ENCODE results near the gene NUP188. TPM values are rescaled to one million over a fixed set of nuclear protein-coding genes. Genes with fewer than 3 reads are reported as not detected.
A peak's percentile ranks its signal among the peaks of the same experiment; 100 is the strongest.

NUP188 gene, protein sequence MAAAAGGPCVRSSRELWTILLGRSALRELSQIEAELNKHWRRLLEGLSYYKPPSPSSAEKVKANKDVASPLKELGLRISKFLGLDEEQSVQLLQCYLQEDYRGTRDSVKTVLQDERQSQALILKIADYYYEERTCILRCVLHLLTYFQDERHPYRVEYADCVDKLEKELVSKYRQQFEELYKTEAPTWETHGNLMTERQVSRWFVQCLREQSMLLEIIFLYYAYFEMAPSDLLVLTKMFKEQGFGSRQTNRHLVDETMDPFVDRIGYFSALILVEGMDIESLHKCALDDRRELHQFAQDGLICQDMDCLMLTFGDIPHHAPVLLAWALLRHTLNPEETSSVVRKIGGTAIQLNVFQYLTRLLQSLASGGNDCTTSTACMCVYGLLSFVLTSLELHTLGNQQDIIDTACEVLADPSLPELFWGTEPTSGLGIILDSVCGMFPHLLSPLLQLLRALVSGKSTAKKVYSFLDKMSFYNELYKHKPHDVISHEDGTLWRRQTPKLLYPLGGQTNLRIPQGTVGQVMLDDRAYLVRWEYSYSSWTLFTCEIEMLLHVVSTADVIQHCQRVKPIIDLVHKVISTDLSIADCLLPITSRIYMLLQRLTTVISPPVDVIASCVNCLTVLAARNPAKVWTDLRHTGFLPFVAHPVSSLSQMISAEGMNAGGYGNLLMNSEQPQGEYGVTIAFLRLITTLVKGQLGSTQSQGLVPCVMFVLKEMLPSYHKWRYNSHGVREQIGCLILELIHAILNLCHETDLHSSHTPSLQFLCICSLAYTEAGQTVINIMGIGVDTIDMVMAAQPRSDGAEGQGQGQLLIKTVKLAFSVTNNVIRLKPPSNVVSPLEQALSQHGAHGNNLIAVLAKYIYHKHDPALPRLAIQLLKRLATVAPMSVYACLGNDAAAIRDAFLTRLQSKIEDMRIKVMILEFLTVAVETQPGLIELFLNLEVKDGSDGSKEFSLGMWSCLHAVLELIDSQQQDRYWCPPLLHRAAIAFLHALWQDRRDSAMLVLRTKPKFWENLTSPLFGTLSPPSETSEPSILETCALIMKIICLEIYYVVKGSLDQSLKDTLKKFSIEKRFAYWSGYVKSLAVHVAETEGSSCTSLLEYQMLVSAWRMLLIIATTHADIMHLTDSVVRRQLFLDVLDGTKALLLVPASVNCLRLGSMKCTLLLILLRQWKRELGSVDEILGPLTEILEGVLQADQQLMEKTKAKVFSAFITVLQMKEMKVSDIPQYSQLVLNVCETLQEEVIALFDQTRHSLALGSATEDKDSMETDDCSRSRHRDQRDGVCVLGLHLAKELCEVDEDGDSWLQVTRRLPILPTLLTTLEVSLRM (N-terminal part only)
- 30.1 TPM for total RNA-seq (ENCODE audit: insufficient read depth, low replicate concordance)

DNA sequence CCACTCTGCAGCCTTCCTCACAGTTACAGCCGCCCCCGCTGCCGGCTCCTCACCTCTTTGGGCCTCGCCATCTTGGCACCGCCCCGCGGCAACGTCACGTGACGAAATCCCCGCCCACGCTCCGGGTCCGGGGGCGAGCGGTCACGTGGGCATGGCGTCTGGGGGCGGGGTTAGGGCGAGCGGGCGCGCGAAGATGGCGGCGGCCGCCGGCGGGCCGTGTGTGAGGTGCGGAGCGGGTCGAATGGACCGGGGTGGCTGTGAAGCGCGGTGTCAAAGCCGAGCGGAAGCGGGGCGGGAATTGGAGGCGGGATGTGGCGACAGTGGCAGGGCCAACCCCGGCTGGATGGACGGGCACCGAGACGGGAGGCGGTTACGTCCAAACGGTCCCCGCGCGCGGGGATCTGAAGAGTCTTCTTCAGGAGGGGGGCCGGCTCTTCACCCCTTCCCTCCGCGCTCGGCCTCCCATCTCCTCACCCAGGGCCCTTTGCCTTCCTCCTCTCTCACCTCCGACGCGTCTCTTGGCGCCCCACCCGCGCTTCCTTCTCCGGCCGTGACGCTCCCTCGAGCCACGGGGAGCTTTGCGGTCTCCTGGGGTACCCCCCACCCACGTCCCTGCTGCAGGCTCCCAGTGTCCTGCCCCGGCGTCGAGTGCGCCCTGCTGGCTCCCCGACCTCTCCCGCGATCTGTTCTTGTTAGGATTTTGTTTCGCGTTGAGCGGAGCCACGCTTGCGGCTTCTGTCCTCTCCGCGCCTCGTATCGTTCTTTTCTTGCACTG is at the start of gene NUP188, which contains the start of gene DOLK:
Gene NUP188, plus strand, starts transcription at position 173 of the 775 bp plus-strand sequence. Its CDS starts 21 bp downstream, at position 194.
Gene DOLK, minus strand, starts transcription at position 77 of the 775 bp plus-strand sequence. CDS start 300 bp downstream, outside the sequence.
- peak; percentile 95 for DNase-seq (ENCODE audit: low spot score)

DNA sequence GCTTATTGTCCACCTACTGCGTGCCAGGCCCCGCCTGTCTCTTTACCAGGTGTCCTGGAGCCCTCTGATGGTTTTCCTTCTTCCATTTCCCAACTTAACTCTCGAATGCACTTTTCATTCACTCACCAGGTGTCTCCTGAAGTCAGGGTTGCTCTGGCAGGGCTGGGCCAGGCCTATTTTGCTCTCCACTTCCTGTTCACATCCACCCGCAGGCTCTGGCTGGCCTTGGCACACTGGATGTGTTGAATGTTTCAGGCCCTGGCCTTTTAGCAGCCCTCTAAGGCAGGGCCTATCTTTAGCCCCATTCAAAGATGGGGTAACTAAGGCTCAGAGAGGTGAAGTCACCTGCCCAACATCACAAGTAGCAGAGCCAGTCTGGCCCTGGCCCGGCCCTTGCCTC is 49.1 kb upstream of the NUP188 start:
- DNase-seq (ENCODE audit: low spot score): no peak

DNA sequence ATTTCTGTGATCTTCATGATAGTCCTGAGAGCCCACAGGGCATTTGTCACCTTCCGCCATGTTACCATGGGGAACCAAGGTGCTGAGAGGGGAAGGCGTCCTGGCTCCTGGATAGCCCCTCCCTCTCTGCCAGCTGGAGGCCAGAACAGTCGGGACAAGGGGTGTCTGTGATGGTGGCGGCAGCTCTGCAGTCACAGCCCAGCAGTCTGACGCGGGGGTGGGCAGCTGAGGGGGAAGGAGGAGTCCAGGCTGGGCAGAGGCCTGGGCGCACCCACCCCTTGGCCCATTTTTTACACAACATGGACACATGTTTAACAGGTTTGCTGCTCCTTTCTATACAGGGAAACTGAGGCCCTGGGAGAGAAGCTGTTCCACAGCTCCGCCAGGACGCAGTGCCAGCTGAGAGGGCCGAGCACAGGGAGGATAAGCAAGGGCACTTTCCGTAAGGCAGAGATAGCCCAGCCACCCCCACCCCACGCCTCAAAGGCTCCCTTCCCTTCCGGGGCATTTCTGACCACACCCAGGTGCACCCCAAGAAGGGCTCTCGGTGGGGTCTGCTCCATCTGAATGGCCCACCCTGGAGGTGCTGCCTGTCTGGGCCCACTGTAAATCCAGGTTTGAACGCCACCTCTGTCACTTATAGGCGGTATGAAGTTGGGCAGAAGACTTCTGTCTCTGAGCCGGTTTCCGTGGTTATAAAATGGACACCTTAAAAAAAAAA is 48.5 kb upstream of the NUP188 start:
- no peak for DNase-seq (ENCODE audit: low spot score)

DNA sequence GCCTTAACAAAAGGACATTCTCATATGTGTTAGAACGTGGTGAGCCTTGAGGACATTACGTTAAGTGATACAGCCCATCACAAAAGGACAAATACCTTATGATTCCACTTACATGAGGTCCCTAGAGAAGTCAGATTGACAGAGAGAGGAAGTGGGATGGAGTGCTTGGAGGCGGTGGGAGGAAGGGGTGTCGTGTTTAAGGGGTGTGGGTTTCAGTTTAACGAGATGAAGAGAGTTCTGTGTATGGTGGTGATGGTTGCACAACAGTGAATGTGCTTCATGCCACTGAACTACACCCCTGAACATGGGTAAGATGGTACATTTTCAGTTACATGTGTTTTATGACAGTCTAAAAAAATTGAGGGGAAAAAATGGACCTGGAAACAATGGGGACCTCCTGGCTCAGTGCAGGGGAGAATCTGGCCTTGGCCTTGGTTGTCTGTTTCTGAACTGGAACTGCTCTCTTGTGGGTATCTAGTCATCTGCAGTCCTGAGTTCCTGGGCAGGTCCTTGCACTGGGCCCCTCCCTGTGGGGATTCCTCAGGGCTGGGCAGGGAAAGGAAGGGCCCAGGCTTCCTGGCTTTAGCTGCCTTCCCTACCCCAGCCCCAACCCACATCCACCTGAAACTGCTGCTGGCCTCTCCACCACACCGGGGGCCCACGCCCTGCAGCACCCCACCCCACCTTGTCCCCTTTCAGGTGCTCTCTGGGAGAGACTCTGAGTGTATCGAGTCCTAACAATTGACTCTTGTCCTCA is 47.8 kb upstream of the NUP188 start:
- peak; percentile 21 for DNase-seq (ENCODE audit: low spot score)

DNA sequence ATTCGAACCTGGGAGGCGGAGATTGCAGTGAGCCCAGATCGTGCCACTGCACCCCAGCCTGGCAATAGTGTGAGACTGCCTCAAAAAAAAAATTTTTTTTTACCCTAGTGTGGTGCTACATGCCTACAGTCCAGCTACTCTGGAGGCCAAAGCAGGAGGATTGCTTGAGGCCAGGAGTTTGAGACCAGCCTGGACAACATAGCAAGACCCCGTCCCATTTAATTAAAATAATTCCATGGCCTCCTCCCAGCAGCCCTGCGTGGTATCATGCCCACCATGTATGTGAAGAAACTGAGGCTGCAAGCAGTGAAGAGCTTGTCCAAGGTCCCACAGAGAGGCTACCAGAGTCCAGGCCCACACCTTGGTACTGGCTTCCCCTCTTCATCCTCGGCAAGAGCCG is 46.1 kb upstream of the NUP188 start:
- DNase-seq (ENCODE audit: low spot score): no peak

DNA sequence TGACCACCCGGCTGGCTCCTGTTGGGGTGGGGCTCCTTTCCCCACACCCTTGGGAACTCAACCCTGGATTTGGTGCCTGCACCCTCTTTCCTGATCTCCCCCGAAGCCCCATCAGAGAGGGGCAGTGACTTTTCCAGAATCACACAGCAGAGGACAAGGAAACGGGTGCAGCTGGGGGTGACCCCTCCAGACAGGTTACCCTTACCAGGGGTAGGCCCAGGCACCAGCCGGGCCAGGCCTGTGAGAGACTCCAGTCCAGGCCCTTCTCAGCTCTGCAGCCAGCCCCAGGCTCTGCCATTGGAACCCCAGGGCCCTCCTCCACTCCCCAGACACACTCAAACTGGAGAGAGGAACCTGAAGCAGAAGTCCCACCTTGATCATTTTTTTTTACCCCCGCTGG is 45.7 kb upstream of the NUP188 start:
- DNase-seq (ENCODE audit: low spot score): no peak

DNA sequence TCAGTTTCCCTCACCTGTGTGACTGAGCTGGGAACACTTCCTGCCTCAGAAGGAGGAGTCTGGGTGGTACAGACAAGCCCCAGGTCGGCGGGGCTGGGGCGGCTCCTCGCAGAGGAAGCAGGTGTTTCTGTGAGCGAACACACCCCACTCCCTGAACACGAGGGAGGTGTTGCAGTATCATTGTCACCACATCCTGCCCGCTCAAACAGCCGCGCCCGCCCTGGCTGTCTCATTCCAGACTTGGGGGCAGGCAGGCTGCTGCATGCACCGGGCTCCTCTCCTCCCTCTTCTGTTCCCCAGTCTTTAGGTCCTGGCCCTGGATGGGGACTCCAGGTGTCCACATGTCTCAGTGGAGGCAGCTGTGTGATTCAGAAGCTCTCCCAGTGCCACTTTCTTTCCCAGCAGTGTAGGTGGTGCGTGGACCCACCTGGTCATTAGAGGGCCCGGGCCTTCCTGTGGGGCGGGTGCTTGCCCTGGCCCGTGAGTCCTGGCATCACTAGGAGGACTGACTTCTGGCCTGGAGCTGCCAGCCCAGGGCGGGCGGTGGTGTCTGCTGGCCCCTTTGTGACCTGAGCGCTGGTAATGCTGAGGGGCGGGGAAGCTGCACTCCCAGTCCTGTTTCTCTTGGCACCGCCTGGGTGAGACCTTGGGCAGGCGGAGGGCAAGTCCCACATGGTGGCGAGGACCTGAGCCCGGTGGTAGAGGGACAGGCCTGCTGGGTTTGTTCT is 45.0 kb upstream of the NUP188 start:
- peak; percentile 63 for DNase-seq (ENCODE audit: low spot score)

DNA sequence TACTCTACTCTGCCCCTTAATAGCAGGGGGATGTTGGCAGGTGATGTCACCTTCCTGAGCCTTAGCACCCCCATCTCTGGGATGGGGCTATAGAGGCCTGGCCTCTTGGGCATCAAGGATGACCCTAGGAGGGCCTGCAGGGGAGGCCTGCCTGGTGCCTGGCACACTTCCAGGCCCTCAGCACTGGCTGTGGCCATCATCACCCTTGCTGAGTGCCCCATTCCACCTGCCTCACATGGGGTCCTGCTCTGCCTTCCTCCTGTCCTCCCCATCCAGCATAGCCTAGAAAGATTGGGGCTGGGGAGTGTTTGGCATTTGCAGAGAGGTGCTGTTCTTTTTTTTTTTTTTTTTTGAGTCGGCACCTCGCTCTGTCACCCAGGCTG is 44.4 kb upstream of the NUP188 start:
- no peak for DNase-seq (ENCODE audit: low spot score)

DNA sequence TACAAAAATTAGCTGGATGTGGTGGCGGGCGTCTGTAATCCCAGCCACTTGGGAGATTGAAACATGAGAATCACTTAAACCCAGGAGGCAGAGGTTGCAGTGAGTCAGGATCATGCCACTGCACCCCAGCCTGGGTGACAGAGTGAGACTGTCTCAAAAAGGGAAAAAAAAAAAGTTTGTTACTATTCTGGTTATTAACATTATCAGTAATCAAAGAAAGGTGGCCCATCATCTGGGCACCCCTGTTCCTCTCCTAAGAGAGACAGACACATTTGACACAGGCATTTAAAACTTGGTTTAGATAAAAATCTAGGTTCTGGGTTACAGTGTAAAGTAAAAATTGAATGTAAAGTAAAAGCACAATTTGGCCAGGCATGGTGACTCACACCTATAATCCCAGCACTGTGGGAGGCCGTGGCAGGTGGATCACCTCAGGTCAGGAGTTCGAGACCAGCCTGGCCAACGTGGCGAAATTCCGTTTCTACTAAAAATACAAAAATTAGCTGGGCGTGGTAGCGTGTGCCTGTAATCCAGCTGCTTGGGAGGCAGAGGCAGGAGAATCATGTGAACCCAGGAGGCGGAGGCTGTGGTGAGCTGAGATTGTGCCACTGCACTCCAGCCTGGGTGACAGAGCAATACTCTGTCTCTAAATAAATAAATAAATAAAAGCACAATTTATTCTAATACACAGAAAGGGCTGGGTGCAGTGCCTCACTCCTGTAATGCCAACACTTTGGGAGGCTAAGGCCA is 43.5 kb upstream of the NUP188 start:
- no peak for DNase-seq (ENCODE audit: low spot score)

DNA sequence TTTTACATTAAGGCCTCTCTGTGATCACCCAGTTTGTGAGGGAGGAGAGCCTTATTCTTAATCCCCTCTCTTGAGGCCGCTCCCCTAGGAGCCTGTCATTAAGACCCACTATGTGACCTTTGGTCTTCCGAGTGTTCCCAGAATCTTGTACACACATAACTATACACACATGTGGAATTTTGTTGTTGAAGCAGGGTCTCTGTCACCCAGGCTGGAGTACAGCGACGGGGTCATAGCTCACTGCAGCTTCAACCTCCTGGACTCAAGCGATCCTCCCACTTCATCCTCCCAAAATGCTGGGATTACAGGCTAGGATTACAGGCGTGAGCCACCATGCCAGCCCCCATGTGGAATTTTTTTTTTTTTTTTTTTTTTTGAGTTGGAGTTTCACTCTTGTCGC is 41.5 kb upstream of the NUP188 start:
- DNase-seq (ENCODE audit: low spot score): no peak

DNA sequence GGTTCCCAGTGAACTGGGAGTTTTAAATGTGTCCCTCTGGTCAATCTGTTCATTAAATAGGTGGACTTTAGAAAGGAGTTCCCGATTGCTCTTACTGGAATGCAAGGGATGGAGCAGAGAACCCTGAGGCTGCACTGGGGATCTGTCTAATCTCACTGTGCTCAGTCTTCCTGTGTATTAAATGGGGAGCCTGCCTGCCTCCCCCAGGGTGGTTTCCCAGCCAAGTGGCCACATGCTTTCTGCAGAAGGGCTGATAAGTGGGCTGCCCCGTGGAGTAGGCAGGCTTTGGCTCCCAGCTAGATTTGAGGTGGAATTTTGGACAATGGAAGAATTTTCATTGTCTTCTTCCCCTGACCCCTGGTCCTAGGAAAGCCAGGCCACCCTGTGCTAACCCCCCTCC is 40.8 kb upstream of the NUP188 start:
- DNase-seq (ENCODE audit: low spot score): no peak

DNA sequence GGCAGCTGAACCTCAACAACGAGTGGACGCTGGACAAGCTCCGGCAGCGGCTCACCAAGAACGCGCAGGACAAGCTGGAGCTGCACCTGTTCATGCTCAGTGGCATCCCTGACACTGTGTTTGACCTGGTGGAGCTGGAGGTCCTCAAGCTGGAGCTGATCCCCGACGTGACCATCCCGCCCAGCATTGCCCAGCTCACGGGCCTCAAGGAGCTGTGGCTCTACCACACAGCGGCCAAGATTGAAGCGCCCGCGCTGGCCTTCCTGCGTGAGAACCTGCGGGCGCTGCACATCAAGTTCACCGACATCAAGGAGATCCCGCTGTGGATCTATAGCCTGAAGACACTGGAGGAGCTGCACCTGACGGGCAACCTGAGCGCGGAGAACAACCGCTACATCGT is 39.1 kb upstream of the NUP188 start:
- no peak for DNase-seq (ENCODE audit: low spot score)

DNA sequence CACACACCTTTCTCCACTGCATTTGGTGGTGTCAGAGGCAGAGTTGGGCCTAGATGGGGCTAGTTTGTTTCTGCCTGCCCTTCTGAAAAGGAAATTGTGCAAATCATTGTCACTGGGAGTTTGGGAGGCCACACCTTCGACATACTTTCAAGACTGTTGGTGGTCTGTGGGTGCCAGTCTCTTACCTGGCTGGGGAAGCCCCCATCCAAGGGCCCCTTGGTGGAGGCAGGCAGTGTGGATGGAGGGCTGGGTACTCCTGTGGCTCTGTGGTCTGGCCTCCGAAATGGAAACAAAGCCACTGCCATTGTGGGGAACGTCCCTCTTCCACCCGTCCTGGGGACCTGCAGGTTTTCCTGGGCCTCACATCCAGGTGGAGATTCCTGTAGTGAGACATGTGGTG is 37.6 kb upstream of the NUP188 start:
- no peak for DNase-seq (ENCODE audit: low spot score)

DNA sequence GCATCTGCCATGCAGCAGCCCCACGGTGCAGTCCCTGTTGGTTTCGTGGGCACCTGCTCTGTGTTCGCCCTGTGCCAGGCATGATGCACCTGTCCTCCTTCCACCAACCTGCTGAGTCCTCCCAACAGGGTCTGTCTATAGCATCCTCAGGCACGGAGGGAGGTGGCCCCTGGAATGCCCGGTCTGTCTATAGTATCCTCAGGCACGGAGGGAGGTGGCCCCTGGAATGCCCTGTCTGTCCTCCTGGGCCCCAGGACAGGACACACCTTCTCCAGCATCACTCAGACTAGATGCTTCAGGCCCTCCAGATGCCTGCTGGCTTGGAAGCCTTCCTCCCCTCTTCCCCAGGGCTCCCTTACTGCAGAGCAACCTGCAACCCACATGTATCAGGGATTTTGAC is 36.6 kb upstream of the NUP188 start:
- DNase-seq (ENCODE audit: low spot score): no peak

DNA sequence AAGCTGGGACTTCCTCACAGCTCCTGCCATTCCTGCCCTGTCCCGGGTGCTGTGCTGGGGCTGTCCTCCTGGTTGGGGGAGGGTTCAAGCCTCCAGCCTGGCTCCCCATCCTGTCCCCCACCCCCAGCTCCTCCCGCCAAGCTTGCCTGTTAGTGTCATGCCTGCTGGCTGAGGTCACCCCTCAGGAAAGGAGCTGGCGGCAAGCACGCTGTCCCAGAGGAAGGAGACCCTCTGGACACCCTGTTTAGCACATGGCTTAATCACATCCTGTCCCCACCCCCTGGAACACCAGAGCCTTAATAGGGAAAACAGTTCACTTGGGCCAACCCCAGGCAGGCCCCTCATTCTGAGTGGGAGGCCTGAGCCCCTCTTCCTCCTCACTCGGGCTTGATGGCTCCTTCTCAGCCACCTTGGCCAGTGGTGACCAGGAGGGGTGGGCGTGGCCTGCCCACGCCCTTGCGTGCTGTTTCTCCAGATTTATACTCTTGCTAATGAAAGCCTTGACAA is 35.9 kb upstream of the NUP188 start:
- DNase-seq (ENCODE audit: low spot score): peak; percentile 60

DNA sequence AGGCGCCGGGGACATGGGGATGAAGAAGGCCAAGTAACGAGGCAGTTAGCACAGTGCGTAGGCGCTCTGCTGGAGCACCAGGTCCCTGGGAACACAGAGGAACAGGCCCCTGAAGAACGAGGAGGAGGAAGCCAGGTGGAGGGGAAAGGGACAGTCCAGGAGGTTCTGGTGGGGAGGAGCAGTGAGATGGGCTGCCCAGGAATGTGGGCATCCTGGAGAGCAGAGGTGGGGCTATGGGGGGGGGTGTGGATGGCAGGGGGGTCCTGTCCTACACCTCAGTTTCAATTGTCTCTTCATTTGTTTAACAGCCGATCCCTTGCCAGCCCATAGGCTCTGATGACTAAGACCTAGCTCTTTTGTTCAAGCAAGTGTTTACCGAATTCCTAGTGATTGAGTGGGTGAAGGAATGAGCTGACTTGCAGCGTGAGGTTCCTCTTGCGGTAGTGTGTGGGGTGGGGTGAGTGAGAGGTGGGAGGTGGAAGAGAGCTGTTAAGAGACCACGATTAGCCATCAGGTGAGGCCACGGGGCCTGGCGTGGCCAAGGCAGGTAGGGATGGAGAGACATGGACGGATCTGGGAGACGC is 35.1 kb upstream of the NUP188 start:
- DNase-seq (ENCODE audit: low spot score): no peak
